HepG2 (cell line): ENCODE results near the gene WDR81. TPM values are rescaled to one million over a fixed set of nuclear protein-coding genes. Genes with fewer than 3 reads are reported as not detected.

ENCODE experiments used
- BCL6 ChIP-seq: IDR thresholded peaks from 2 replicates; pipeline ENCODE4 v1.6.1; 2016; ENCODE audit warnings: missing genetic modification reagents, missing compliant biosample characterization
- CBFB ChIP-seq: sonication (generic); formaldehyde crosslinking; IDR thresholded peaks from 2 replicates; pipeline ENCODE4 v1.4.0; 2020; ENCODE audit warnings: missing genetic modification reagents
- CENPX ChIP-seq: sonication (generic); formaldehyde crosslinking; IDR thresholded peaks from 2 replicates; pipeline ENCODE4 v1.9.0; 2021; ENCODE audit warnings: mild to moderate bottlenecking, missing genetic modification reagents, moderate library complexity
- GFI1 ChIP-seq: sonication (generic); formaldehyde crosslinking; IDR thresholded peaks from 2 replicates; pipeline ENCODE4 v1.5.0; 2020; ENCODE audit warnings: missing genetic modification reagents, mild to moderate bottlenecking, borderline replicate concordance
- MAFF ChIP-seq: IDR thresholded peaks from 2 replicates; pipeline ENCODE4 v1.6.1; 2011; ENCODE audit warnings: low read depth, low read length, improper control_type of control experiment
- MTA3 ChIP-seq: sonication (generic); formaldehyde crosslinking; IDR thresholded peaks from 2 replicates; pipeline ENCODE4 v1.4.0; 2020; ENCODE audit warnings: missing genetic modification reagents
- TBX2 ChIP-seq: sonication (generic); formaldehyde crosslinking; IDR thresholded peaks from 2 replicates; pipeline ENCODE4 v1.5.0; 2020; ENCODE audit warnings: missing genetic modification reagents, mild to moderate bottlenecking, borderline replicate concordance
- TCF12 ChIP-seq, 2 experiments: fragments of 450-650 bp in 1 of 2; sonication (generic) in 1 of 2; formaldehyde crosslinking in 1 of 2; IDR thresholded peaks; 2 replicates each; pipeline versions ENCODE4 v1.6.1 to v1.8.0; 2017 to 2022; ENCODE audit warnings: antibody characterized with exemption in 1 of 2, mild to moderate bottlenecking in 1 of 2, missing genetic modification reagents in 1 of 2, moderate library complexity in 1 of 2
- ZNF260 ChIP-seq: sonication (generic); formaldehyde crosslinking; IDR thresholded peaks from 2 replicates; pipeline ENCODE4 v1.4.0; 2020; ENCODE audit warnings: missing genetic modification reagents, low read depth, mild to moderate bottlenecking, borderline replicate concordance
- ZNF431 ChIP-seq: sonication (generic); formaldehyde crosslinking; IDR thresholded peaks from 2 replicates; pipeline ENCODE4 v1.9.0; 2022; ENCODE audit warnings: missing genetic modification reagents, low read depth, mild to moderate bottlenecking, borderline replicate concordance
- ZNF616 ChIP-seq: sonication (generic); formaldehyde crosslinking; IDR thresholded peaks from 2 replicates; pipeline ENCODE4 v1.5.0; 2020; ENCODE audit warnings: low read depth, mild to moderate bottlenecking, missing genetic modification reagents
- ZNF652 ChIP-seq: IDR thresholded peaks from 2 replicates; pipeline ENCODE4 v1.6.1; 2016; ENCODE audit warnings: low read depth, borderline replicate concordance
- polyA plus RNA-seq, 8 experiments: library from polyadenylated mRNA; depleted of rRNA in 3 of 8; stranded (reverse) in 7 of 8; unstranded in 1 of 8; fragments of >200 nt; fragmentation: Illumina TruSeq in 4 of 8; extraction: Trizol in 4 of 8; gene quantifications; 2 replicates each; pipeline versions ENCODE4 v1.2.1 to v1.2.3, GENCODE V29; 2011 to 2016; ENCODE audit warnings: low read depth in 4 of 8, missing spikeins in 1 of 8, mixed read lengths in 1 of 8; ENCODE audit not compliant: insufficient read depth in 1 of 8
- total RNA-seq, 5 experiments: library from RNA; depleted of rRNA; stranded (reverse); fragments of >200 nt; fragmentation: Illumina TruSeq; extraction: Trizol; gene quantifications; 2 replicates each; pipeline ENCODE4 v1.2.3, GENCODE V29; 2016; ENCODE audit warnings: low read depth in 1 of 5
- TF ChIP-seq, protein P1 (sequence below), 2 experiments: fragments of 450-650 bp in 1 of 2; sonication (generic) in 1 of 2; formaldehyde crosslinking in 1 of 2; IDR thresholded peaks; 2 replicates each; pipeline versions ENCODE4 v1.6.1 to v1.8.0; 2016 to 2022; ENCODE audit warnings: antibody characterized with exemption in 1 of 2, mild to moderate bottlenecking in 1 of 2, missing genetic modification reagents in 1 of 2
- TF ChIP-seq, protein P2 (sequence below): sonication (generic); formaldehyde crosslinking; IDR thresholded peaks from 2 replicates; pipeline ENCODE4 v1.5.0; 2020; ENCODE audit warnings: mild to moderate bottlenecking, missing genetic modification reagents, moderate library complexity
- TF ChIP-seq, protein P3 (sequence below): sonication (generic); formaldehyde crosslinking; IDR thresholded peaks from 2 replicates; pipeline ENCODE4 v1.8.0; 2022; ENCODE audit warnings: missing genetic modification reagents, mild to moderate bottlenecking, inconsistent platforms, borderline replicate concordance

Gene WDR81
- total and polyA plus RNA-seq, 2 of the 13 experiments (the other 11 are each of a cell fraction or from before 2014, with no cell fraction given): 9.1 to 16.7 TPM

DNA sequence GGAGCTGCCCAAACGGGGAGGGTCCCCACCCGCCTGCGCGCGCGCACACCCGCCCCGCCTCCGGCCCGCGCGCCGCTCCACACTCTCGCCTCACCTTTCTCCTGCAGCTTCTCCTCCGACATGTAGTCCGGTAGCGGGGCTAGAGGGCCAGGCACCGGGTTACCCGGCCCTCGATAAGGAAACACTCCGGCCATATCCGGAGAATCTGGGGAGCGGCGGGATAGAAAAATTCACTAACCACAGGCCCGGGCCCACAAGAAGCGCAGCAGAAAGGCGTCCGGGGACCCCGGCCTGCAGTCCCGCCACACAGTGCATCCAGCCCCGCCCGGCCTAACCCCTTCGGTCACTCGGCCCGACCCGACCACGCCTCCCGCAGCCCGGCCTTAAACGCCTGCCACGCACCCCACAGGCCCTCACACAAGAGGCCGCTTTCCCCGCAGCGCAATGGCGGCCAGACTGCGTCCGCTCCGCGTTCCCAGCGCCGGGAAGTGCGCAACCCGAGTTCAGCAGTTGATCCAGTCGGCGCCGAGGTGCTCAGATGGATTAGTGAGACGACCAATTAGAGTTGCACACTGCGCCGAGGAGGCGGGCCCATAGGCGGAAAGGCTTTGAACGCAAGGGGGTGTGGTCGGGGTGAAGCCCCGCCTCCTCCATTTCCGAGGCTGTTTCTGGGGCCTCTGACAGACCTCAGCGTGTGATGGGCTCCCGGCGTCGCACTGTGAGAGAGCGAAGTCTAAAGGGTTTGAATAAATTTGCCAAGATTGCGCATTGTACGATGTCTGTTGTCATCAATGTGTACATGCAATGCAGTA, 39.9 kb upstream of the WDR81 start, which contains the start of gene PRPF8 (continued):
- TF ChIP-seq, protein P1, sequence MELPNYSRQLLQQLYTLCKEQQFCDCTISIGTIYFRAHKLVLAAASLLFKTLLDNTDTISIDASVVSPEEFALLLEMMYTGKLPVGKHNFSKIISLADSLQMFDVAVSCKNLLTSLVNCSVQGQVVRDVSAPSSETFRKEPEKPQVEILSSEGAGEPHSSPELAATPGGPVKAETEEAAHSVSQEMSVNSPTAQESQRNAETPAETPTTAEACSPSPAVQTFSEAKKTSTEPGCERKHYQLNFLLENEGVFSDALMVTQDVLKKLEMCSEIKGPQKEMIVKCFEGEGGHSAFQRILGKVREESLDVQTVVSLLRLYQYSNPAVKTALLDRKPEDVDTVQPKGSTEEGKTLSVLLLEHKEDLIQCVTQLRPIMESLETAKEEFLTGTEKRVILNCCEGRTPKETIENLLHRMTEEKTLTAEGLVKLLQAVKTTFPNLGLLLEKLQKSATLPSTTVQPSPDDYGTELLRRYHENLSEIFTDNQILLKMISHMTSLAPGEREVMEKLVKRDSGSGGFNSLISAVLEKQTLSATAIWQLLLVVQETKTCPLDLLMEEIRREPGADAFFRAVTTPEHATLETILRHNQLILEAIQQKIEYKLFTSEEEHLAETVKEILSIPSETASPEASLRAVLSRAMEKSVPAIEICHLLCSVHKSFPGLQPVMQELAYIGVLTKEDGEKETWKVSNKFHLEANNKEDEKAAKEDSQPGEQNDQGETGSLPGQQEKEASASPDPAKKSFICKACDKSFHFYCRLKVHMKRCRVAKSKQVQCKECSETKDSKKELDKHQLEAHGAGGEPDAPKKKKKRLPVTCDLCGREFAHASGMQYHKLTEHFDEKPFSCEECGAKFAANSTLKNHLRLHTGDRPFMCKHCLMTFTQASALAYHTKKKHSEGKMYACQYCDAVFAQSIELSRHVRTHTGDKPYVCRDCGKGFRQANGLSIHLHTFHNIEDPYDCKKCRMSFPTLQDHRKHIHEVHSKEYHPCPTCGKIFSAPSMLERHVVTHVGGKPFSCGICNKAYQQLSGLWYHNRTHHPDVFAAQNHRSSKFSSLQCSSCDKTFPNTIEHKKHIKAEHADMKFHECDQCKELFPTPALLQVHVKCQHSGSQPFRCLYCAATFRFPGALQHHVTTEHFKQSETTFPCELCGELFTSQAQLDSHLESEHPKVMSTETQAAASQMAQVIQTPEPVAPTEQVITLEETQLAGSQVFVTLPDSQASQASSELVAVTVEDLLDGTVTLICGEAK (IDR thresholded peaks at IDR 0.05): no peak
- TF ChIP-seq, protein P1 (CRISPR knock-in tag; IDR thresholded peaks at IDR 0.05): no peak; the same call in 1 of the 2 replicates
- no peak for TF ChIP-seq CBFB (CRISPR knock-in tag)
- no peak for TF ChIP-seq ZNF616 (CRISPR knock-in tag)
- TF ChIP-seq MTA3 (CRISPR knock-in tag): no peak
- no peak for TF ChIP-seq MAFF
- TF ChIP-seq ZNF431 (CRISPR knock-in tag): no peak
- no peak for TF ChIP-seq ZNF652 (CRISPR knock-in tag)
- TF ChIP-seq TBX2 (CRISPR knock-in tag): no peak; the same call in 1 of the 2 replicates
- TF ChIP-seq, protein P2, sequence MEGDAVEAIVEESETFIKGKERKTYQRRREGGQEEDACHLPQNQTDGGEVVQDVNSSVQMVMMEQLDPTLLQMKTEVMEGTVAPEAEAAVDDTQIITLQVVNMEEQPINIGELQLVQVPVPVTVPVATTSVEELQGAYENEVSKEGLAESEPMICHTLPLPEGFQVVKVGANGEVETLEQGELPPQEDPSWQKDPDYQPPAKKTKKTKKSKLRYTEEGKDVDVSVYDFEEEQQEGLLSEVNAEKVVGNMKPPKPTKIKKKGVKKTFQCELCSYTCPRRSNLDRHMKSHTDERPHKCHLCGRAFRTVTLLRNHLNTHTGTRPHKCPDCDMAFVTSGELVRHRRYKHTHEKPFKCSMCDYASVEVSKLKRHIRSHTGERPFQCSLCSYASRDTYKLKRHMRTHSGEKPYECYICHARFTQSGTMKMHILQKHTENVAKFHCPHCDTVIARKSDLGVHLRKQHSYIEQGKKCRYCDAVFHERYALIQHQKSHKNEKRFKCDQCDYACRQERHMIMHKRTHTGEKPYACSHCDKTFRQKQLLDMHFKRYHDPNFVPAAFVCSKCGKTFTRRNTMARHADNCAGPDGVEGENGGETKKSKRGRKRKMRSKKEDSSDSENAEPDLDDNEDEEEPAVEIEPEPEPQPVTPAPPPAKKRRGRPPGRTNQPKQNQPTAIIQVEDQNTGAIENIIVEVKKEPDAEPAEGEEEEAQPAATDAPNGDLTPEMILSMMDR (CRISPR knock-in tag): no peak
- peak; percentile 30; the same call in 1 of the 2 replicates for TF ChIP-seq BCL6
- TF ChIP-seq TCF12 (IDR thresholded peaks at IDR 0.05): no peak
- TF ChIP-seq TCF12 (CRISPR knock-in tag; IDR thresholded peaks at IDR 0.05): peak; percentile 28; the same call in 1 of the 2 replicates
- no peak for TF ChIP-seq CENPX
- TF ChIP-seq GFI1 (CRISPR knock-in tag): no peak; the same call in 1 of the 2 replicates
- TF ChIP-seq, protein P3, sequence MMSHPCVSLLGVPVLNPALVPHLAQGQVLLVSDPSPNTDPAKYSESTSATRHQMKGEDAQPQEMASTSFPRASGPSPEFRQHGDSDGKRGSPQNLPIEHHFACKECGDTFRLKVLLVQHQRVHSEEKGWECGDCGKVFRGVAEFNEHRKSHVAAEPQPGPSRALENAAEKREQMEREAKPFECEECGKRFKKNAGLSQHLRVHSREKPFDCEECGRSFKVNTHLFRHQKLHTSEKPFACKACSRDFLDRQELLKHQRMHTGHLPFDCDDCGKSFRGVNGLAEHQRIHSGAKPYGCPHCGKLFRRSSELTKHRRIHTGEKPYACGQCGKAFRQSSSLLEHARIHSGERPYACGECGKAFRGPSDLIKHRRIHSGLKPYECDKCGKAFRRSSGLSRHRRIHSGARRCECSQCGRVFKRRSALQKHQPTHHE (CRISPR knock-in tag): no peak
- no peak for TF ChIP-seq ZNF260 (CRISPR knock-in tag)
